ENCODE measurements around the gene ZNF341.

DNA sequence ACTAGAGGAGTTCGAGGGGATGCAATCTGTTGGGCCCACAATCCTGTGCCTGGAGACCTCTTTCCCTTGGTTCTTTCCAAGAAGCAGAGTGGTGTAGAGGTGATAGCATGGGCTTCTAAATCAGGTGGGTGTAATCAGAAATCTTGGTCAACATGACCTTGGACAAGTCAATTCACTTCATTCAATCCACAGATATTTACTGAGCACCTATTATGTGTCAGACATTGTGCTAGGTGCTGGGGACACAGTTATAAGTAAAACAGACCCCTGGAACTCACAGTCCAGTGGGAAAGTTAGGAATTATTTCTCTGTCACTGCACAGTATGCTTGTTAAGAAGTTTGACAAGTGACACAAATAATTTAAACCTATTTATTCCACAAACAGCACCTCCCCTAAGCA, 42.3 kb upstream of the ZNF341 start:
- no peak for TF ChIP-seq POLR2A (IDR thresholded peaks at IDR 0.05)
- TF ChIP-seq, protein P1, sequence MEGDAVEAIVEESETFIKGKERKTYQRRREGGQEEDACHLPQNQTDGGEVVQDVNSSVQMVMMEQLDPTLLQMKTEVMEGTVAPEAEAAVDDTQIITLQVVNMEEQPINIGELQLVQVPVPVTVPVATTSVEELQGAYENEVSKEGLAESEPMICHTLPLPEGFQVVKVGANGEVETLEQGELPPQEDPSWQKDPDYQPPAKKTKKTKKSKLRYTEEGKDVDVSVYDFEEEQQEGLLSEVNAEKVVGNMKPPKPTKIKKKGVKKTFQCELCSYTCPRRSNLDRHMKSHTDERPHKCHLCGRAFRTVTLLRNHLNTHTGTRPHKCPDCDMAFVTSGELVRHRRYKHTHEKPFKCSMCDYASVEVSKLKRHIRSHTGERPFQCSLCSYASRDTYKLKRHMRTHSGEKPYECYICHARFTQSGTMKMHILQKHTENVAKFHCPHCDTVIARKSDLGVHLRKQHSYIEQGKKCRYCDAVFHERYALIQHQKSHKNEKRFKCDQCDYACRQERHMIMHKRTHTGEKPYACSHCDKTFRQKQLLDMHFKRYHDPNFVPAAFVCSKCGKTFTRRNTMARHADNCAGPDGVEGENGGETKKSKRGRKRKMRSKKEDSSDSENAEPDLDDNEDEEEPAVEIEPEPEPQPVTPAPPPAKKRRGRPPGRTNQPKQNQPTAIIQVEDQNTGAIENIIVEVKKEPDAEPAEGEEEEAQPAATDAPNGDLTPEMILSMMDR (IDR thresholded peaks at IDR 0.05): no peak
